Measurements from ENCODE around the gene AOPEP.

The AOPEP gene

GRCh38 chr9:95025213-95026147 is 299.0 kb downstream of the AOPEP start:
- no peak for DNase-seq

- DNase-seq, result no peak
Observed at GRCh38 chr9:95026148-95026524, 299.6 kb downstream of the AOPEP start.

GRCh38 chr9:95027914-95028852 is 301.7 kb downstream of the AOPEP start:
- no peak for DNase-seq

- DNase-seq, result no peak
Observed at GRCh38 chr9:95028853-95029219, 302.3 kb downstream of the AOPEP start.

- no peak for DNase-seq
Observed at GRCh38 chr9:95029288-95029687, 302.8 kb downstream of the AOPEP start.

- DNase-seq, result no peak
Observed at GRCh38 chr9:95029720-95030119, 303.2 kb downstream of the AOPEP start.

- DNase-seq, result no peak
Observed at GRCh38 chr9:95030344-95030743, 303.8 kb downstream of the AOPEP start.

- no peak for DNase-seq
Observed at GRCh38 chr9:95030920-95031642, 304.6 kb downstream of the AOPEP start.

- DNase-seq, result no peak
Observed at GRCh38 chr9:95031711-95032461, 305.4 kb downstream of the AOPEP start.

GRCh38 chr9:95032580-95033341 is 306.3 kb downstream of the AOPEP start:
- DNase-seq, result no peak

GRCh38 chr9:95035846-95036245 is 309.3 kb downstream of the AOPEP start:
- DNase-seq, result no peak

GRCh38 chr9:95036676-95037075 is 310.2 kb downstream of the AOPEP start:
- no peak for DNase-seq

GRCh38 chr9:95037789-95038521 is 311.5 kb downstream of the AOPEP start:
- no peak for DNase-seq

- DNase-seq, result no peak
Observed at GRCh38 chr9:95038666-95039065, 312.2 kb downstream of the AOPEP start.

- DNase-seq, result no peak
Observed at GRCh38 chr9:95040106-95040505, 313.6 kb downstream of the AOPEP start.

GRCh38 chr9:95043826-95044225 is 317.3 kb downstream of the AOPEP start:
- DNase-seq, result no peak

- no peak for DNase-seq
Observed at GRCh38 chr9:95044731-95045508, 318.4 kb downstream of the AOPEP start.

- no peak for DNase-seq
Observed at GRCh38 chr9:95045751-95046150, 319.3 kb downstream of the AOPEP start.

- DNase-seq, result no peak
Observed at GRCh38 chr9:95047452-95048224, 321.1 kb downstream of the AOPEP start.
